Smooth muscle cell (in vitro differentiated cells): ENCODE results near the gene RINL. TPM values are rescaled to one million over a fixed set of nuclear protein-coding genes. Genes with fewer than 3 reads are reported as not detected.

Source experiments
- DNase-seq: peaks from one replicate; lab custom pipeline; 2025; ENCODE audit not compliant: unreplicated experiment; lab: John Stamatoyannopoulos, UW
- H2AFZ ChIP-seq: fragments of 200-600 bp; sonication (generic); 2 replicates; pipeline ENCODE4 v1.6.0; 2016; ENCODE audit warnings: antibody characterized with exemption, low read depth, mild to moderate bottlenecking
- H3F3A ChIP-seq: fragments of 200-600 bp; sonication (generic); 2 replicates; pipeline ENCODE4 v1.6.0; 2017; ENCODE audit warnings: antibody characterized with exemption, low read depth
- H3K27ac ChIP-seq: fragments of 200-600 bp; sonication (generic); 2 replicates; pipeline ENCODE4 v1.5.1; 2016; ENCODE audit warnings: low read depth, mild to moderate bottlenecking
- H3K27me3 ChIP-seq: fragments of 200-600 bp; sonication (generic); 2 replicates; pipeline ENCODE4 v1.6.1; 2016; ENCODE audit warnings: low read depth, mild to moderate bottlenecking
- H3K36me3 ChIP-seq: fragments of 200-600 bp; sonication (generic); 2 replicates; pipeline ENCODE4 v1.5.1; 2016; ENCODE audit warnings: low read depth
- H3K4me1 ChIP-seq: fragments of 200-600 bp; sonication (generic); 2 replicates; pipeline ENCODE4 v1.5.1; 2016; ENCODE audit warnings: low read depth
- H3K4me2 ChIP-seq: fragments of 200-600 bp; sonication (generic); 2 replicates; pipeline ENCODE4 v1.6.0; 2016; ENCODE audit warnings: mild to moderate bottlenecking
- H3K4me3 ChIP-seq: fragments of 200-600 bp; sonication (generic); 2 replicates; pipeline ENCODE4 v1.5.1; 2016; ENCODE audit warnings: mild to moderate bottlenecking
- H3K79me2 ChIP-seq: fragments of 200-600 bp; sonication (generic); 2 replicates; pipeline ENCODE4 v1.6.0; 2016; ENCODE audit warnings: low read depth, mild to moderate bottlenecking
- H3K9ac ChIP-seq: fragments of 200-600 bp; sonication (generic); 2 replicates; pipeline ENCODE4 v1.6.0; 2016; ENCODE audit warnings: low read depth
- H3K9me3 ChIP-seq: fragments of 200-600 bp; sonication (generic); replicated peaks from 2 replicates; pipeline ENCODE4 v1.5.1; 2016; ENCODE audit warnings: low read depth
- H4K20me1 ChIP-seq: fragments of 200-600 bp; sonication (generic); 2 replicates; pipeline ENCODE4 v1.6.0; 2016; ENCODE audit warnings: low read depth
- WGBS: methylation state at CpG from one replicate; pipeline ENCODE4 v1.1.7; 2016; ENCODE audit warnings: low lambda C conversion rate; 5-methylcytosine and 5-hydroxymethylcytosine counted together
- polyA plus RNA-seq: library from polyadenylated mRNA; unstranded; fragments of >200 nt; fragmentation: Nextera tagmentation; extraction: Ambion mirVana; gene quantifications from 2 replicates; pipeline ENCODE4 v1.2.1, GENCODE V29; 2016
- total RNA-seq: library from RNA; depleted of rRNA; stranded (reverse); fragments of >200 nt; gene quantifications from 2 replicates; pipeline ENCODE4 v1.2.3, GENCODE V29; 2014
- TF ChIP-seq, protein P1 (sequence below): fragments of 200-600 bp; sonication (generic); IDR thresholded peaks from 2 replicates; pipeline ENCODE4 v1.5.1; 2017; ENCODE audit warnings: borderline replicate concordance, mild to moderate bottlenecking, antibody characterized with exemption; ENCODE audit not compliant: insufficient read depth, poor library complexity, severe bottlenecking

RINL gene, protein sequence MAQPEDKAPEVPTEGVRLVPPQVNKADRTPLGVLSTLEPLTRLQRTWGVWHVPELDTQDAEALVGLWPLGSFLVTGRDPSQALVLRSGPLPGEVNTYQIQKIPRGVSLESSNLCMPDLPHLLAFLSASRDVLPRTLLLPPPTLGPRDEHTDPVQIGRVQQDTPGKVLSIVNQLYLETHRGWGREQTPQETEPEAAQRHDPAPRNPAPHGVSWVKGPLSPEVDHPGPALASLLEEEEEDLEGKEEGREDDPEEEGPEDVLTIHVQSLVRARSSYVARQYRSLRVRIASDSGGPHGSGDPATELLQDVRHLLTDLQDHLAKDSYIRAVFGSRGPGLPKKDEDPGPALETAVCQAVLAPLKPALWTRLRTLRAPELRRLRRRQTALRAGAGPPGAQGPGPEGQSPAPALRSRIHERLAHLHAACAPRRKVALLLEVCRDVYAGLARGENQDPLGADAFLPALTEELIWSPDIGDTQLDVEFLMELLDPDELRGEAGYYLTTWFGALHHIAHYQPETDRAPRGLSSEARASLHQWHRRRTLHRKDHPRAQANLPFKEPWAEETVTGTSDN
- total RNA-seq (2.4 and 3.0 TPM in 2 replicates), polyA plus RNA-seq (2.0 and 4.8 TPM in 2 replicates)

DNA sequence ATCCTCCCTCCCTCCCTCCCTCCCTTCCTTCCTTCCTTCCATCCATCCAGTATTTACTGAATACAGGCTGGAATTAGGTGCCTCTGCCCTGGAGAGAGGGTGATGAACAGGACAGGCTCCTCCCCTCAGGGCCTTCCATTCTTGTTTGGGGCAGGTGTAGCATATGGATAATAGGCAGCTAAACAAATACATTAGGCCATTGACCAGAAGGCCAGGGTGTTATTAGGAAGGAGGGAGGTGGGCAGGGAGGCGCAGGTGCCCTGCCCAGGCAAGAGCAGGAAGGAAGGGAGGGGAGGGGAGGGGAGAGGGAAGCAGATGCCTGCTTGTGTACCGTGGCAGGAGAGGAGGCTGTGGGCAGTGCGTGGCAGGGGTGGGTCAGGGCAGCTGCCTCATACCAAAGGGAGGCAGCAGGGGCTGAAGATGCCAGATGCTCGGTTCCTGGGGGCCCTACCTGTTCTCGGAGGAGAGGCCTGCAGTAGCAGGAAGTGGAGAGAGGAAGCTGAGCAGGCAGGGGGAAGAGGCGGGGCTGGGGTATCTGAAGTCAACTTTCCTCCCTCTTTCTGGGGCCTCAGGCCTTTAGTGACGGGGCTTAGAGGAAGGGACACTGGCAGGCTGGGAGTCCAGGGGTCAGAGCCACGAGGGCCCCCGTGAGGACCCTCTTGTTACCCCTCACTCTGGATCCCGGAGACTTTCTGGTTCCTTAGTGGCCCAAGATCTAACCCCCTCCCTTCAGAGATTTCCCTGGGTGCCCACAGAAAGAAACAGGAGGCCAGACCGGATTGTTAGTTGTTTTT is at the start of gene RINL:
Gene RINL, minus strand, starts transcription at position 495 of the 794 bp plus-strand sequence. CDS start 1,533 bp downstream, outside the sequence.
- TF ChIP-seq, protein P1, sequence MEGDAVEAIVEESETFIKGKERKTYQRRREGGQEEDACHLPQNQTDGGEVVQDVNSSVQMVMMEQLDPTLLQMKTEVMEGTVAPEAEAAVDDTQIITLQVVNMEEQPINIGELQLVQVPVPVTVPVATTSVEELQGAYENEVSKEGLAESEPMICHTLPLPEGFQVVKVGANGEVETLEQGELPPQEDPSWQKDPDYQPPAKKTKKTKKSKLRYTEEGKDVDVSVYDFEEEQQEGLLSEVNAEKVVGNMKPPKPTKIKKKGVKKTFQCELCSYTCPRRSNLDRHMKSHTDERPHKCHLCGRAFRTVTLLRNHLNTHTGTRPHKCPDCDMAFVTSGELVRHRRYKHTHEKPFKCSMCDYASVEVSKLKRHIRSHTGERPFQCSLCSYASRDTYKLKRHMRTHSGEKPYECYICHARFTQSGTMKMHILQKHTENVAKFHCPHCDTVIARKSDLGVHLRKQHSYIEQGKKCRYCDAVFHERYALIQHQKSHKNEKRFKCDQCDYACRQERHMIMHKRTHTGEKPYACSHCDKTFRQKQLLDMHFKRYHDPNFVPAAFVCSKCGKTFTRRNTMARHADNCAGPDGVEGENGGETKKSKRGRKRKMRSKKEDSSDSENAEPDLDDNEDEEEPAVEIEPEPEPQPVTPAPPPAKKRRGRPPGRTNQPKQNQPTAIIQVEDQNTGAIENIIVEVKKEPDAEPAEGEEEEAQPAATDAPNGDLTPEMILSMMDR = no peak
- no peaks in the 10 kb centered on the region for H3K9me3 ChIP-seq
- H3K9ac ChIP-seq = no peak within 1 kb of the TSS
- no peaks in the 10 kb centered on the region for H3K36me3 ChIP-seq
- no peak within 1 kb of the TSS for H2AFZ ChIP-seq
- no peaks in the 10 kb centered on the region for H3K27me3 ChIP-seq
- no peaks in the 10 kb centered on the region for H4K20me1 ChIP-seq
- no peak within 1 kb of the TSS for H3K4me2 ChIP-seq
- H3F3A ChIP-seq = no peaks in the 10 kb centered on the region
- no peaks in the 10 kb centered on the region for H3K79me2 ChIP-seq
- 75% methylated on average over 10 of the region's 11 CpGs for WGBS
- H3K4me1 ChIP-seq = no peaks in the 10 kb centered on the region
- no peak within 1 kb of the TSS for H3K27ac ChIP-seq
- no peak within 1 kb of the TSS for H3K4me3 ChIP-seq
- no peak for DNase-seq

DNA sequence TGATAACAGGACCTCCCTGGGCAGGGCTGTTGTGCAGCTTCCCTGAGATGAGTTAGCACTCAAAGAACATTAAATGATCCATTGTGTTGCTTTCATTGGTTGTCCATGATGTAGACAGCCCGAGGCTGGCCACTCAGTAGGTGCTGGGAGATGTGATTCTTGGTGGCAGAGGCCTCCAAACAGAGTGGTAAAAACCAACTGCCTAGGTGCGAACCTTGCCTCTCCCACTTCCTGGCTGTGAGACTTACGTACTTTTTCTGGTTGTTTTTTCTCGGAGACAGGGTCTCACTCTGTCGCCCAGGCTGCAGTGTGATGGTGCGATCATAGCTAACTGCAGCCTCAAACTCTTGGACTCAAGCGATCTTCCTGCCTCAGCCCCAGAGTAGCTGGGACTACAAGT is 46.3 kb upstream of the RINL start:
- Histone ChIP-seq H4K20me1 (no peaks in the 10 kb centered on the region), H3K27ac (no peak overlapping the region), H3K27me3 (no peaks in the 10 kb centered on the region), H3K4me3 (no peak overlapping the region), H3K9me3 (no peaks in the 10 kb centered on the region), H2AFZ (no peak overlapping the region), H3K9ac (no peak overlapping the region), H3K4me1 (no peaks in the 10 kb centered on the region), H3K36me3 (no peaks in the 10 kb centered on the region), H3F3A (no peaks in the 10 kb centered on the region), H3K79me2 (peaks cover 10% of the 10 kb centered on the region), H3K4me2 (no peak overlapping the region)
- TF ChIP-seq, protein P1 = no peak
- 96% methylated on average over 7 of the region's 7 CpGs for WGBS
- DNase-seq = no peak

DNA sequence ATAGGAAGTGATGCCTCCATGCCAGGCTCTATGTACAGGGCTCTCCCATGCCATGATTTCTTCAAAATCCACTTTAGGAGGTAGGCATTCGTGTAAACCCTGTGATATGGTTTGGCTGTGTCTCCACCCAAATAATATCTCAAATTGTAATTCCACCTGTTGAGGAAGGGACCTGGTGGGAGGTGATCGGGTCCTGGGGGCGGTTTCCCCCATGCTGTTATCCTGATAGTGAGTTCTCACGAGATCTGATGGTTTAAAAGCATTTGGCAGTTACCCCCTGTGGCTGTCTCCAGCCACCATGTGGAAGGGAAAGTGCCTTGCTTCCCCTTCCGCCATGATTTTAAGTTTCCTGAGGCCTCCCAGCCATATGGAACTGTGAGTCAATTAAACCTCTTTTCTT is 44.4 kb upstream of the RINL start:
- no peaks in the 10 kb centered on the region for H4K20me1 ChIP-seq
- no peak overlapping the region for H3K4me3 ChIP-seq
- no peak overlapping the region for H3K27ac ChIP-seq
- H3K79me2 ChIP-seq = no peaks in the 10 kb centered on the region
- H3K4me1 ChIP-seq = no peaks in the 10 kb centered on the region
- TF ChIP-seq, protein P1 = no peak
- H3K9me3 ChIP-seq = no peaks in the 10 kb centered on the region
- H3F3A ChIP-seq = no peaks in the 10 kb centered on the region
- H3K4me2 ChIP-seq = no peak overlapping the region
- WGBS = 98% methylated on average over 5 of the region's 5 CpGs
- H2AFZ ChIP-seq = no peak overlapping the region
- no peak for DNase-seq
- H3K36me3 ChIP-seq = no peaks in the 10 kb centered on the region
- H3K9ac ChIP-seq = no peak overlapping the region
- no peaks in the 10 kb centered on the region for H3K27me3 ChIP-seq
